HS-27A (cell line): ENCODE measurements around the gene RAB11FIP4.
"Not testable (repeated sequence)": the region's sequence is repeated elsewhere in the genome, so short reads cannot be mapped to it uniquely, and the experiment has no call there.

ENCODE experiments used
- DNase-seq: peaks from one replicate; pipeline ENCODE4 v3.0.0-alpha.2; 2012; ENCODE audit warnings: low read depth, missing footprints

RAB11FIP4 gene

DNA sequence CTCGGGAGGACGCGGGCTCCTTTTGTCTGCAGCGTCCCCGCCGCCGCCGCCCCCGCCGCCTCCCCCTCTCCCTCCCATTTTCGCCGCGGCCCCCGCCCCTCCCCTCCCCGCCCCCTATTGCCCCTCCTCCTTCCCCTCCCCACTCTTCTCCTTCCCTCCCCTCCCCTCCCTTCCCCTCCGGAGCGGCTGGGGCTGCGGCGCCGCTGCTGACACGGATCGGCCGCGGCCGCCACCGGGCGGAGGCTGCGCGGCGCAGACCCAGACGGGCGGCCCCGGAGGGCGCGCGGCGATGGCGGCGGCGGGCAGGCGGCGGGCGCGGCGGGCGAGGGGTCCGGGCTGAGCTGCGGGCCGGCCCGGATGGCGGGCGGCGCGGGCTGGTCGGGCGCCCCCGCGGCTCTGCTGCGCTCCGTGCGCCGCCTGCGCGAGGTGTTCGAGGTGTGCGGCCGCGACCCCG, at the start of gene RAB11FIP4:
Gene RAB11FIP4, plus strand, starts transcription at position 180 of the 454 bp plus-strand sequence. Its CDS starts 178 bp downstream, at position 358.
- no peak for DNase-seq

DNA sequence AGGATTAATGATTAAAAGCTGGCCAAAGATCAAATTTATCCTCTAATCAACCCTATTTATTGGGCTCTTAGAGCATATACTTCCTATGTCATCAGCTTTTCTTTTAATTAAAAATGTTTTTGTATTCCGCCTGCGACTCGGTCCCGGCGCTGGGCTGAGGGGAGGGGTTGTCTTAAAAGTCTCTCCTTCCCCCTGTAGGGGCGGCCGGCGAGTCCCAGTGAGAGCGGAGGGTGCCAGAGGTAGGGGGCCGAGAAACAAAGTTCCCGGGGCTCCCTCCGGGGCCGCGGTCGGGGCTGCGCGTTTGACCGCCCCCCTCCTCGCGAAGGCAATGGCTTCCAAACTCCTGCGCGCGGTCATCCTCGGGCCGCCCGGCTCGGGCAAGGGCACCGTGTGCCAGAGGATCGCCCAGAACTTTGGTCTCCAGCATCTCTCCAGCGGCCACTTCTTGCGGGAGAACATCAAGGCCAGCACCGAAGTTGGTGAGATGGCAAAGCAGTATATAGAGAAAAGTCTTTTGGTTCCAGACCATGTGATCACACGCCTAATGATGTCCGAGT, 46.2 kb upstream of the RAB11FIP4 start:
- DNase-seq = not testable (repeated sequence)

GRCh38 chr17:31349454-31349853, 42.0 kb upstream of the RAB11FIP4 start:
- no peak for DNase-seq

- no peak for DNase-seq
Observed at GRCh38 chr17:31355935-31356334, 35.5 kb upstream of the RAB11FIP4 start.

GRCh38 chr17:31357091-31357490, 34.4 kb upstream of the RAB11FIP4 start:
- DNase-seq = no peak

GRCh38 chr17:31357839-31358394, 33.6 kb upstream of the RAB11FIP4 start:
- DNase-seq = no peak

DNA sequence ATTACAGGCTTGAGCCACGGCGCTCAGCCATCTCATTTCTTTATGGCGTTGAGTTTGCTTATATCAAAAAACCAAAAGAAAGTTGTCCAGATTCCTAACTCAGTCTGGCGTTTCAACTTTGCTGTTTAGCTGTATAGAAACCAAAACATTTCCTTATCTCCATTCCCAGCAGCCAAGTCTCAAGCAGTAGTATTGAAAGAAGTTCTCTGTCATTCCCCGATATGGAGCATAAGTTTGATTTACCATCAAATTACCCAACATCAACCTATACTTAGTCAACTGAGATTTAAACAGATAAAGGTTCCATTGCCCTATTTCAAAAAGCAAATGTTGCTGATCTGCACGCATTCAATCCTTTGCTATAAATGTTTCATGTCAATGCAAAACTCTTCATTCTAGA, 27.5 kb upstream of the RAB11FIP4 start:
- no peak for DNase-seq

GRCh38 chr17:31366088-31366487, 25.4 kb upstream of the RAB11FIP4 start:
- DNase-seq = no peak

- no peak for DNase-seq
Observed at GRCh38 chr17:31369266-31369665, 22.2 kb upstream of the RAB11FIP4 start.

DNA sequence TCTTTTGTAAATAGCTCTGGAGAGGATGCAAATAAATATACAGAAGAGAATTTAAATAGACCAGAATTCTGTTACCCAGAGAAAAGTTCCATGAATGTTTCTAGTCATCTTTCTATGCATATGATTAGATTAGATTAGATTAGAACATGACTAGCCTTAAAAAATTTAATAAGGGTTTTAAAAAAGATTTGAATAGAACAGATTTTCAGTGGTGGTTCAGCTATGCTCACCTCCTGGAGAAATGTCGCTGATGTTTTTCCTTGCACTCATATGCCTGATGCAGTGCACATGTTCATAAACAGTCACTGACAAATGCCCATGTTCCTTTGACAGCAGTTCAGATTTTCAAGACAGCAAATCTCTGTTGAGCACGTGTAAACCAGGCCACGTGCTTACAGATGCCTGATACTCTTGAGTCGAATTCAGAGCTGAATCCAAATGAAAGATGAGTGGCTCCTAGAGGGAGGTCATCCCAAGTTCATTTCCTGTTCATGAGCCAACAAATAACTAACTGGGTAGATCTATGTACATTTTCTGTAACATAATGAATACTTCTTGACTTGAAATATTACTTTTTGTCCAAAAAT, 19.9 kb upstream of the RAB11FIP4 start:
- DNase-seq = no peak

DNA sequence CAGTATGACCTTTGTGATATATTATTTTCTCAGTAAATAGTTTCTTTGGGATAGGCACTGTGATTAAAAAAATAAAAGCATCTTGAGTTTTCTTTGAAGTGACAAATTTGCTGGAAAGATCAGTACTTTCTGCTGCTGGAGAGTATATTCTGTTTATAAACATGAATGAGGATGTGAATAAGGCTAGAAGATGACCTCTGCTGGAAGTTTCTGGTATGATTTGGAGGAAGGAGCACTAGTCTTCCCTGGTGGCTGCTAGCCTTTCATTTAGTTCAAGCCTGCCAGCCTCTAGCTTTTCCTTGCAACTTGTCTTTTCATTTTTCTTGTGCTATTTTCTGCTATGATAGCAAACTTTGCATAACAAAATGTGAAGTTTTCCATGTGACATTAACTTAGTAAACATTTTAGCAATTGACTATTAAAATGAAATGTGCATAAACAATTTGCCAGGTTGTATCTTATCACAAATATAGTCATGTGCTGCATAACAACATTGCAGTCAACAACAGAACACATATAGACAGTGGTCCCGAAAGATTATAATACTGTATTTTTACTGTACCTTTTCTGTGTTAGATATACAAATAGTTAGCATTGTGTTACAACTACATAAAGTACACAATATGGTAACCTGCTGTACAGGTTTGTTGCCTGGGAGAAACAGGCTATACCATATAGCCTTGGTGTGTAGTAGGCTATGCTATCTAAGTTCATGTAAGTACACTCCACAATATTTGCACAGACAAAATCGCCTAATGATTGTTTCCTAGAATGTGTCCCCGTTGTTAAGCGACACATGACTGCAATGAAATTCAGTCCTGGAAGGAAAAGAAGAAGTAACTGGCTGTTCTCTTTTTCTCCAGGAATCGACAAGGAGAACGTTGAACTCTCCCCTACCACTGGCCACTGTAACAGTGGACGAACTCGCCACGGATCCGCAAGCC, 18.1 kb upstream of the RAB11FIP4 start:
- DNase-seq = peak; percentile 14

DNA sequence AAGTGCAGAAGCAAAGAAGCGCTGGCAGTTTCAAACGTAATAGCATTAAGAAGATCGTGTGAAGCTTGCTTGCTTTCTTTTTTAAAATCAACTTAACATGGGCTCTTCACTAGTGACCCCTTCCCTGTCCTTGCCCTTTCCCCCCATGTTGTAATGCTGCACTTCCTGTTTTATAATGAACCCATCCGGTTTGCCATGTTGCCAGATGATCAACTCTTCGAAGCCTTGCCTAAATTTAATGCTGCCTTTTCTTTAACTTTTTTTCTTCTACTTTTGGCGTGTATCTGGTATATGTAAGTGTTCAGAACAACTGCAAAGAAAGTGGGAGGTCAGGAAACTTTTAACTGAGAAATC, 17.4 kb upstream of the RAB11FIP4 start:
- DNase-seq = no peak

- no peak for DNase-seq
Observed at GRCh38 chr17:31374503-31374902, 17.0 kb upstream of the RAB11FIP4 start.

DNA sequence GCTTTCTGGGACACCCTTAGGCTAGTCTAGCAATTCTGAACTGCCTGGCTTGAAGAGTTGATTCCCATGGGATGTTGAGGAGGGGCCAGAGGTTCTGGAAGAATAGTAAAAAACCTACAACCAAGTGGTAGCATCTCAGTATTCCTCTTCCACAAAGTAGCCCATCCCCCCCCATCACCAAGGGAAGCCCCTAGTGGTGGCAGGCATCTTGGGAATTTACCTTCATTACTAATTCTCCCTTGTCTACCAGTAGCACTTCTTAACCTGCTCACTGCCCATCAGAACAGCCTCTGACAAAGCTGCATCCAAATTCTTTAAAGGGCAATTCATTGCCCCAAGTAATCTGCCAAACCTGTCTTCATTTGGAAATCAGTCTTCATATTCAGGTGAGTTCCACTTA, 12.8 kb upstream of the RAB11FIP4 start:
- DNase-seq = no peak

DNA sequence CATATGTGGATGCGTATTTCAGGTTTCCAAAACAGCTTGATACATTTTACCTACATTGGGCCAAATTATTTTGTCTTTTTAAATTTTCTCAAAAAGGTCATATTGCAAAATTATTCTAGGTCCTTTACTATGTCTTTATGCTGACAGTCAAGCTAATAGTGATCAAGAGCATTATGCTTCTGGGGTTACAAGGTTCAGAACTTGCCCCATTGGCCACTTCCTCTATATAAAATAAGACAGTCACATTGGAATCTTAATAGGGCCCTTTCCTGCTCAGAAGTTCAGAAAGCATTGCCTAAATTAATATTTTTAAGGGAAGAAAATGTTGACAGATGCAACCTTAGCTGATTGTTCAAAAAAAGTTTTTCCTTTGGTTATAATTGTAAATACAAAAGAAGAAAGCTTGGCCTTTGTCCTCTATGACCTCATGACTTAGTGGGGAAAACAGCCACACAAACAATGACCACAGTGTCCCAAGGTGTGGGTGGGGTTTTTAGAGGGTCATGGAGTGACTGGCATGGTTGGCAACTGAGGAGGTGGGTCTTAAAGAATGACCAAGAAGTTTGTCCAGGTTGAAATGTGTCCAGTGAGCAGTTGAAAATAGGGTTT, 11.8 kb upstream of the RAB11FIP4 start:
- DNase-seq = no peak

DNA sequence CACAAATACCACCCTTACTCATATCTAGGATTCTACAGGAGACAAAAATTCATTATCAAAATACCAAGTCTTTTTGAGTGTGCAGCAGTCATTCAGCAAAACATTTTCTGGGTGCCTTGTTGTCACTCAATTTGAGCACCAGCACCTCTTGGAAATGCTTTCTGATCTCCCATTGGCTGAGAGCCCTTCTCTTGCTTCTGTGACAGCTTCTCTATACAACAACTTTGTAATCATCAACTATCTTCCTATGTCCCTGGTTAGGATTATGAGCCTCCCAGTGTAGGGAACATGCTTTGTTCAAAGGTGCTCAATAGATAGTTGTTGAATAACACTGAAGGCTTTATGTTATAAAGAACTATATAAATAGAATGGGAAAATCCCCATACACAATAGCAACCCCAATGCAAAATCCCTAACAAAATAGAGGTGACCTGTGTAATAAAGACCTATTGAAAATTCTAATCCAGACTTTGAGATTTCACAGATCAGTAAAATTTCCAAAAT, 10.3 kb upstream of the RAB11FIP4 start:
- no peak for DNase-seq

- not testable (repeated sequence) for DNase-seq
Observed at GRCh38 chr17:31382668-31383275, 8.7 kb upstream of the RAB11FIP4 start.

- DNase-seq = not testable (repeated sequence)
Observed at GRCh38 chr17:31383488-31383887, 8.0 kb upstream of the RAB11FIP4 start.

DNA sequence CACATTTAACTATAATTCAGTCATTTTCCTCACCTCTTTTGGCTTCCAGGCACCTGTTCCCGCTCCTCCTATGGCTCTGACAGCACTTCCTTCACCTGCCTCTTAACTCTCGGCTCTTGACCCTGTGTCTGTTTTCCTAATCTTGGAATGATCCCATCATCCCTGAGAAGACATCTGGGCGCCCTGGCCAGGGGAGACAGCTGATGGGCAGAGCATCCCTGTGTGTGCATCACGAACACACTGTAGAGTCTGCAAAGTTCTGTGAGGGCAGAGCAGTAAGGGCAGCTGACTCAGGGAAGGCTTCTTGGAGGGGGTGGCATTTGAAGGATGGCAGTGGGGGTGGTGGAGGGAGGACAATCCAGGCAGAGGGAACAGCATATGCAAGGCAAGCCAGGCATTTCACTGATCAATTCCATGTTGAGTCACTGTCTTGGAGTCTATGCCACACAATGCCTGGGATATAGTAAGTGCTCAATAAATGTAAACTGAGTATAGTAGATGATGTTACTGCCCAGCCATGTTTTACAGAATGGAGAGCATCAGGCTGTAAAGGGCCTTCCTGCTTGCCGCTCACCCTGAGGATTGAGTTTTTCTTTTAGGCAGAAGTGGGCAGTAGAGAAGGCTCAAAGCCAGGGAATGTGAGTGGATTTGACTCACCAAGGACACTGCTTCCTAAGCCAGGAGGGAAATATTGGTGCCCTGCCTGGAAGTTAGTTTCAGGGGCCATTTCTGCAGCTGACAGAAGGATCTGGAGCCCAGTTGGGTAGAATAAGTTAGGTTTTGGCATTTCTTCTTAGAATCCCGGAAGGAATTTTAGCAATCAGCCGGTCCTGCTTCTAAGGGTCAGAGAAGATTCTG, 5.8 kb upstream of the RAB11FIP4 start:
- no peak for DNase-seq

GRCh38 chr17:31386542-31387075, 4.9 kb upstream of the RAB11FIP4 start:
- no peak for DNase-seq
